ENCODE results near the gene TCF4. TPM values are rescaled to one million over a fixed set of nuclear protein-coding genes. Genes with fewer than 3 reads are reported as not detected.

TCF4 gene
- total and polyA plus RNA-seq, 2 donors (not counting 3 experiments of a cell fraction or from before 2014, with no cell fraction given): 183 to 390 TPM

GRCh38 chr18:55458456-55459203 is 129.4 kb downstream of the TCF4 start:
- Histone ChIP-seq H3K27me3 (ENCODE audit: control insufficient read depth in 2 of 2, insufficient read depth in 2 of 2, low read length in 2 of 2) (no peaks in the 10 kb centered on the region), H2AFZ (ENCODE audit: low read depth, low read length) (no peak overlapping the region), H3K27ac (ENCODE audit: insufficient read depth, low read depth, low read length) (no peak overlapping the region), H3K9me3 (replicated peaks; ENCODE audit: control insufficient read depth, insufficient read depth, low read length) (no peaks in the 10 kb centered on the region), H3K9ac (replicated peaks; ENCODE audit: extremely low read depth, insufficient read depth, low read length) (no peak overlapping the region), H3K4me2 (ENCODE audit: insufficient read depth, low read length) (no peak overlapping the region), H4K20me1 (replicated peaks; ENCODE audit: control insufficient read depth, extremely low read depth, insufficient read depth, low read length) (no peaks in the 10 kb centered on the region), H3K4me3 (replicated peaks in 1 of 3; ENCODE audit: insufficient read depth in 1 of 3, low read depth in 1 of 3, low read length in 3 of 3) (no peak overlapping the region), H3K36me3 (ENCODE audit: control insufficient read depth in 2 of 2, extremely low read depth in 1 of 2, insufficient read depth in 2 of 2, low read length in 2 of 2) (peaks cover 3 to 4% of the 10 kb centered on the region in 2 experiments), H3K4me1 (ENCODE audit: control insufficient read depth, extremely low read depth, insufficient read depth, low read length) (no peaks in the 10 kb centered on the region), H3K79me2 (ENCODE audit: control insufficient read depth, insufficient read depth, low read length) (peaks cover 23% of the 10 kb centered on the region), H3K9me1 (replicated peaks; ENCODE audit: control insufficient read depth, extremely low read depth, insufficient read depth, low read length) (no peaks in the 10 kb centered on the region)
- ChIA-PET CTCF (interaction anchor here (1.4 to 2.0 kb wide), 3 partner anchors 9 to 323 kb away, joined by 3 to 4 read pairs (median 4); no protein-coding TSS in a partner anchor), POLR2A (no interaction called here)
- TF ChIP-seq POLR2A (IDR thresholded peaks at IDR 0.05; ENCODE audit: low read depth, low read length) (no peak), FOS (IDR thresholded peaks at IDR 0.05; ENCODE audit: borderline replicate concordance, insufficient read depth, low read length) (no peak), MAX (IDR thresholded peaks at IDR 0.05; ENCODE audit: insufficient read depth, insufficient read length) (no peak), MYC (IDR thresholded peaks at IDR 0.05; ENCODE audit: low read depth, low read length) (no peak), POLR2AphosphoS5 (IDR thresholded peaks at IDR 0.05; ENCODE audit: insufficient read depth, low read depth, low read length) (no peak), EZH2 (IDR thresholded peaks at IDR 0.05; ENCODE audit: borderline replicate concordance, low read depth, low read length, severe bottlenecking) (no peak), JUN (IDR thresholded peaks at IDR 0.05; ENCODE audit: borderline replicate concordance, insufficient read depth, insufficient read length, low read depth) (no peak), GATA2 (IDR thresholded peaks at IDR 0.05; ENCODE audit: insufficient read depth, insufficient read length, low read depth, low read length) (no peak)
- TF ChIP-seq, protein P1, sequence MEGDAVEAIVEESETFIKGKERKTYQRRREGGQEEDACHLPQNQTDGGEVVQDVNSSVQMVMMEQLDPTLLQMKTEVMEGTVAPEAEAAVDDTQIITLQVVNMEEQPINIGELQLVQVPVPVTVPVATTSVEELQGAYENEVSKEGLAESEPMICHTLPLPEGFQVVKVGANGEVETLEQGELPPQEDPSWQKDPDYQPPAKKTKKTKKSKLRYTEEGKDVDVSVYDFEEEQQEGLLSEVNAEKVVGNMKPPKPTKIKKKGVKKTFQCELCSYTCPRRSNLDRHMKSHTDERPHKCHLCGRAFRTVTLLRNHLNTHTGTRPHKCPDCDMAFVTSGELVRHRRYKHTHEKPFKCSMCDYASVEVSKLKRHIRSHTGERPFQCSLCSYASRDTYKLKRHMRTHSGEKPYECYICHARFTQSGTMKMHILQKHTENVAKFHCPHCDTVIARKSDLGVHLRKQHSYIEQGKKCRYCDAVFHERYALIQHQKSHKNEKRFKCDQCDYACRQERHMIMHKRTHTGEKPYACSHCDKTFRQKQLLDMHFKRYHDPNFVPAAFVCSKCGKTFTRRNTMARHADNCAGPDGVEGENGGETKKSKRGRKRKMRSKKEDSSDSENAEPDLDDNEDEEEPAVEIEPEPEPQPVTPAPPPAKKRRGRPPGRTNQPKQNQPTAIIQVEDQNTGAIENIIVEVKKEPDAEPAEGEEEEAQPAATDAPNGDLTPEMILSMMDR (IDR thresholded peaks at IDR 0.05; ENCODE audit: extremely low read depth in 1 of 2, insufficient read depth in 1 of 2, low read depth in 1 of 2, low read length in 2 of 2): no peak
- no TSS peak for BruUV-seq (replicated peaks)
- FAIRE-seq (no peak), DNase-seq (ENCODE audit: low read depth, low spot score) (no peak)
- dilution Hi-C loops (cut with MboI; ENCODE audit: extremely low pct_ligation_motif_present, low sequenced_read_pairs) (no loop called here), intact Hi-C loops (cut with micrococcal nuclease) (no loop called here)
